ENCODE measurements around the gene REST. TPM values are rescaled to one million over a fixed set of nuclear protein-coding genes. Genes with fewer than 3 reads are reported as not detected.

Gene REST
- total and polyA plus RNA-seq, 9 of the 15 experiments (the other 6 are each of a cell fraction or from before 2014, with no cell fraction given), result 2.9 to 24.0 (median 19.2) TPM

DNA sequence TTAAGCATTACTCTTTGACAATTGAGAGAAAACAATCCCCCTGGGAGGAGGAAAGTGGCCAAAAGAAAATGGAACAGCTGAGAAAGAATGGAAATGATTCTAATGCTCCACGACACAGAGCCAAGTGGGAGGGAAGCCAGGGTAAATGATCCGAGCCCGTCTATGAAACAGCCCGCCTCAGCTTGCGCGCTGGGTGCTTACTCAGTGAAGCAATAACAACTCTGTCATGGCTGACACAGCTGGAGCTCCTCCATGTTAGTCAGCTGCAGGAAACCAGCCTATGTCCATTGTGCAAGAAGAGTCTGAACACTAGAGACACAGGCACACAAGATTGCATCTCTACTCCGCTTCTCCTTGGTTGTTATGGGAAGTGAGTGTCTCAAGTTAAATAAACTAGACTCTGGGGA is 50.4 kb downstream of the REST start (continued):
- no peak for TF ChIP-seq PHB (CRISPR knock-in tag; IDR thresholded peaks at IDR 0.05)
- TF ChIP-seq, protein P1, sequence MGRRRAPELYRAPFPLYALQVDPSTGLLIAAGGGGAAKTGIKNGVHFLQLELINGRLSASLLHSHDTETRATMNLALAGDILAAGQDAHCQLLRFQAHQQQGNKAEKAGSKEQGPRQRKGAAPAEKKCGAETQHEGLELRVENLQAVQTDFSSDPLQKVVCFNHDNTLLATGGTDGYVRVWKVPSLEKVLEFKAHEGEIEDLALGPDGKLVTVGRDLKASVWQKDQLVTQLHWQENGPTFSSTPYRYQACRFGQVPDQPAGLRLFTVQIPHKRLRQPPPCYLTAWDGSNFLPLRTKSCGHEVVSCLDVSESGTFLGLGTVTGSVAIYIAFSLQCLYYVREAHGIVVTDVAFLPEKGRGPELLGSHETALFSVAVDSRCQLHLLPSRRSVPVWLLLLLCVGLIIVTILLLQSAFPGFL (CRISPR knock-in tag; IDR thresholded peaks at IDR 0.05), result no peak
- no peak for TF ChIP-seq CBX1 (IDR thresholded peaks at IDR 0.05; ENCODE audit: low read depth)
- TF ChIP-seq WHSC1 (IDR thresholded peaks at IDR 0.05; ENCODE audit: low read length), result no peak
- TF ChIP-seq ZNF217 (CRISPR knock-in tag; IDR thresholded peaks at IDR 0.05), result no peak
- TF ChIP-seq DDX20 (tag; IDR thresholded peaks at IDR 0.05; ENCODE audit: low read depth), result no peak
- no peak for TF ChIP-seq NBN (IDR thresholded peaks at IDR 0.05; ENCODE audit: low read depth)
- no peak for TF ChIP-seq MEIS2 (IDR thresholded peaks at IDR 0.05; ENCODE audit: partially characterized antibody)
- TF ChIP-seq ZNF717 (CRISPR knock-in tag; IDR thresholded peaks at IDR 0.05), result no peak
- TF ChIP-seq CC2D1A (IDR thresholded peaks at IDR 0.05), result no peak
- TF ChIP-seq LCOR (CRISPR knock-in tag; IDR thresholded peaks at IDR 0.05), result no peak
- no peak for TF ChIP-seq ZNF830 (CRISPR knock-in tag; IDR thresholded peaks at IDR 0.05)
- no peak for TF ChIP-seq RFX7 (CRISPR knock-in tag; IDR thresholded peaks at IDR 0.05)
- TF ChIP-seq, protein P2, sequence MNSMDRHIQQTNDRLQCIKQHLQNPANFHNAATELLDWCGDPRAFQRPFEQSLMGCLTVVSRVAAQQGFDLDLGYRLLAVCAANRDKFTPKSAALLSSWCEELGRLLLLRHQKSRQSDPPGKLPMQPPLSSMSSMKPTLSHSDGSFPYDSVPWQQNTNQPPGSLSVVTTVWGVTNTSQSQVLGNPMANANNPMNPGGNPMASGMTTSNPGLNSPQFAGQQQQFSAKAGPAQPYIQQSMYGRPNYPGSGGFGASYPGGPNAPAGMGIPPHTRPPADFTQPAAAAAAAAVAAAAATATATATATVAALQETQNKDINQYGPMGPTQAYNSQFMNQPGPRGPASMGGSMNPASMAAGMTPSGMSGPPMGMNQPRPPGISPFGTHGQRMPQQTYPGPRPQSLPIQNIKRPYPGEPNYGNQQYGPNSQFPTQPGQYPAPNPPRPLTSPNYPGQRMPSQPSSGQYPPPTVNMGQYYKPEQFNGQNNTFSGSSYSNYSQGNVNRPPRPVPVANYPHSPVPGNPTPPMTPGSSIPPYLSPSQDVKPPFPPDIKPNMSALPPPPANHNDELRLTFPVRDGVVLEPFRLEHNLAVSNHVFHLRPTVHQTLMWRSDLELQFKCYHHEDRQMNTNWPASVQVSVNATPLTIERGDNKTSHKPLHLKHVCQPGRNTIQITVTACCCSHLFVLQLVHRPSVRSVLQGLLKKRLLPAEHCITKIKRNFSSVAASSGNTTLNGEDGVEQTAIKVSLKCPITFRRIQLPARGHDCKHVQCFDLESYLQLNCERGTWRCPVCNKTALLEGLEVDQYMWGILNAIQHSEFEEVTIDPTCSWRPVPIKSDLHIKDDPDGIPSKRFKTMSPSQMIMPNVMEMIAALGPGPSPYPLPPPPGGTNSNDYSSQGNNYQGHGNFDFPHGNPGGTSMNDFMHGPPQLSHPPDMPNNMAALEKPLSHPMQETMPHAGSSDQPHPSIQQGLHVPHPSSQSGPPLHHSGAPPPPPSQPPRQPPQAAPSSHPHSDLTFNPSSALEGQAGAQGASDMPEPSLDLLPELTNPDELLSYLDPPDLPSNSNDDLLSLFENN (IDR thresholded peaks at IDR 0.05; ENCODE audit: low read depth in 2 of 2, low read length in 2 of 2), result no peak
- TF ChIP-seq ZNF143 (CRISPR knock-in tag; IDR thresholded peaks at IDR 0.05), result no peak
- TF ChIP-seq, protein P3, sequence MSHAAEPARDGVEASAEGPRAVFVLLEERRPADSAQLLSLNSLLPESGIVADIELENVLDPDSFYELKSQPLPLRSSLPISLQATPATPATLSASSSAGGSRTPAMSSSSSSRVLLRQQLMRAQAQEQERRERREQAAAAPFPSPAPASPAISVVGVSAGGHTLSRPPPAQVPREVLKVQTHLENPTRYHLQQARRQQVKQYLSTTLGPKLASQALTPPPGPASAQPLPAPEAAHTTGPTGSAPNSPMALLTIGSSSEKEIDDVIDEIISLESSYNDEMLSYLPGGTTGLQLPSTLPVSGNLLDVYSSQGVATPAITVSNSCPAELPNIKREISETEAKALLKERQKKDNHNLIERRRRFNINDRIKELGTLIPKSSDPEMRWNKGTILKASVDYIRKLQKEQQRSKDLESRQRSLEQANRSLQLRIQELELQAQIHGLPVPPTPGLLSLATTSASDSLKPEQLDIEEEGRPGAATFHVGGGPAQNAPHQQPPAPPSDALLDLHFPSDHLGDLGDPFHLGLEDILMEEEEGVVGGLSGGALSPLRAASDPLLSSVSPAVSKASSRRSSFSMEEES (CRISPR knock-in tag; IDR thresholded peaks at IDR 0.05), result no peak
- TF ChIP-seq THRAP3 (IDR thresholded peaks at IDR 0.05; ENCODE audit: borderline replicate concordance), result no peak
- no peak for TF ChIP-seq ZNF551 (CRISPR knock-in tag; IDR thresholded peaks at IDR 0.05)
- peak; percentile 70; the same call in 1 of the 2 replicates for TF ChIP-seq EHMT2 (IDR thresholded peaks at IDR 0.05)
- no peak for TF ChIP-seq DPF2 (IDR thresholded peaks at IDR 0.05)
- peak; percentile 4; the same call in 1 of the 2 replicates for TF ChIP-seq SPI1 (IDR thresholded peaks at IDR 0.05; ENCODE audit: borderline replicate concordance, low read depth, low read length)
- no peak for TF ChIP-seq TRIM25 (IDR thresholded peaks at IDR 0.05; ENCODE audit: borderline replicate concordance)
- no peak for TF ChIP-seq ILK (tag; IDR thresholded peaks at IDR 0.05; ENCODE audit: borderline replicate concordance, low read depth)
- TF ChIP-seq NRF1 (conservative IDR thresholded peaks at IDR 0.05 in 1 of 2, IDR thresholded peaks at IDR 0.05 in 1 of 2), result peak; percentile 26 to 52; a peak in 2 of 4 replicates

All from K562 (cell line).